ENCODE measurements around the gene ADAMTS17.

DNA sequence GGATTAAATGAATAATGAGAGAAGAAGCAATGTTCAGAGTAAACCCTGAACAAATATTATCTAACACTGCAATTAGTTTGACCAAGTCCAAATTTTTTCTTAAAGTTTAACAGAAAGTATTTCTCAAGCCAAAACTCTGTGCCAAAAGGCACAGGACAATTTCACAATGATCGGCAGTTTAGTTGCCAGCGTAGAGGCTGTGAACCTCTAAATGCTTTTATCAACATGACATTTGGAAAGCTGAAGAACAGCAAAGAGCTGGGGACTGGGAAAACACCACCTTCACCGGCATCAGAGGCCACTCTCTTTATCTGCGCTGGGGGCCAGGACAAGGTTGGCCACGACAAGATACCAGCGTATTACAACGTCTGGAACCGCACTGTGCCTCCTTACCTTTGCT, 125.6 kb downstream of the ADAMTS17 start:
- TF ChIP-seq, protein P1, sequence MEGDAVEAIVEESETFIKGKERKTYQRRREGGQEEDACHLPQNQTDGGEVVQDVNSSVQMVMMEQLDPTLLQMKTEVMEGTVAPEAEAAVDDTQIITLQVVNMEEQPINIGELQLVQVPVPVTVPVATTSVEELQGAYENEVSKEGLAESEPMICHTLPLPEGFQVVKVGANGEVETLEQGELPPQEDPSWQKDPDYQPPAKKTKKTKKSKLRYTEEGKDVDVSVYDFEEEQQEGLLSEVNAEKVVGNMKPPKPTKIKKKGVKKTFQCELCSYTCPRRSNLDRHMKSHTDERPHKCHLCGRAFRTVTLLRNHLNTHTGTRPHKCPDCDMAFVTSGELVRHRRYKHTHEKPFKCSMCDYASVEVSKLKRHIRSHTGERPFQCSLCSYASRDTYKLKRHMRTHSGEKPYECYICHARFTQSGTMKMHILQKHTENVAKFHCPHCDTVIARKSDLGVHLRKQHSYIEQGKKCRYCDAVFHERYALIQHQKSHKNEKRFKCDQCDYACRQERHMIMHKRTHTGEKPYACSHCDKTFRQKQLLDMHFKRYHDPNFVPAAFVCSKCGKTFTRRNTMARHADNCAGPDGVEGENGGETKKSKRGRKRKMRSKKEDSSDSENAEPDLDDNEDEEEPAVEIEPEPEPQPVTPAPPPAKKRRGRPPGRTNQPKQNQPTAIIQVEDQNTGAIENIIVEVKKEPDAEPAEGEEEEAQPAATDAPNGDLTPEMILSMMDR (IDR thresholded peaks at IDR 0.05), result no peak
- TF ChIP-seq, protein P2, sequence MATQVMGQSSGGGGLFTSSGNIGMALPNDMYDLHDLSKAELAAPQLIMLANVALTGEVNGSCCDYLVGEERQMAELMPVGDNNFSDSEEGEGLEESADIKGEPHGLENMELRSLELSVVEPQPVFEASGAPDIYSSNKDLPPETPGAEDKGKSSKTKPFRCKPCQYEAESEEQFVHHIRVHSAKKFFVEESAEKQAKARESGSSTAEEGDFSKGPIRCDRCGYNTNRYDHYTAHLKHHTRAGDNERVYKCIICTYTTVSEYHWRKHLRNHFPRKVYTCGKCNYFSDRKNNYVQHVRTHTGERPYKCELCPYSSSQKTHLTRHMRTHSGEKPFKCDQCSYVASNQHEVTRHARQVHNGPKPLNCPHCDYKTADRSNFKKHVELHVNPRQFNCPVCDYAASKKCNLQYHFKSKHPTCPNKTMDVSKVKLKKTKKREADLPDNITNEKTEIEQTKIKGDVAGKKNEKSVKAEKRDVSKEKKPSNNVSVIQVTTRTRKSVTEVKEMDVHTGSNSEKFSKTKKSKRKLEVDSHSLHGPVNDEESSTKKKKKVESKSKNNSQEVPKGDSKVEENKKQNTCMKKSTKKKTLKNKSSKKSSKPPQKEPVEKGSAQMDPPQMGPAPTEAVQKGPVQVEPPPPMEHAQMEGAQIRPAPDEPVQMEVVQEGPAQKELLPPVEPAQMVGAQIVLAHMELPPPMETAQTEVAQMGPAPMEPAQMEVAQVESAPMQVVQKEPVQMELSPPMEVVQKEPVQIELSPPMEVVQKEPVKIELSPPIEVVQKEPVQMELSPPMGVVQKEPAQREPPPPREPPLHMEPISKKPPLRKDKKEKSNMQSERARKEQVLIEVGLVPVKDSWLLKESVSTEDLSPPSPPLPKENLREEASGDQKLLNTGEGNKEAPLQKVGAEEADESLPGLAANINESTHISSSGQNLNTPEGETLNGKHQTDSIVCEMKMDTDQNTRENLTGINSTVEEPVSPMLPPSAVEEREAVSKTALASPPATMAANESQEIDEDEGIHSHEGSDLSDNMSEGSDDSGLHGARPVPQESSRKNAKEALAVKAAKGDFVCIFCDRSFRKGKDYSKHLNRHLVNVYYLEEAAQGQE (IDR thresholded peaks at IDR 0.05; ENCODE audit: insufficient read depth in 1 of 2, low read depth in 2 of 2, low read length in 1 of 2), result no peak
- TF ChIP-seq TCF7L2 (IDR thresholded peaks at IDR 0.05; ENCODE audit: low read depth, low read length), result no peak
- no peak for TF ChIP-seq POLR2AphosphoS5 (IDR thresholded peaks at IDR 0.05; ENCODE audit: low read depth, low read length)
